IPS DF 19.7 (cell line): ENCODE results near the gene SDCCAG8.

Experiments used
- DNase-seq: peaks from one replicate; pipeline ENCODE4 v3.0.0-alpha.2; 2013; ENCODE audit warnings: low read depth, low spot score

Gene SDCCAG8

GRCh38 chr1:243281672-243282071 lies 25.8 kb downstream of the SDCCAG8 start:
- no peak for DNase-seq

- no peak for DNase-seq
Observed at GRCh38 chr1:243286409-243287122, 30.7 kb downstream of the SDCCAG8 start.

GRCh38 chr1:243287123-243287460 lies 31.3 kb downstream of the SDCCAG8 start:
- DNase-seq = no peak

DNA sequence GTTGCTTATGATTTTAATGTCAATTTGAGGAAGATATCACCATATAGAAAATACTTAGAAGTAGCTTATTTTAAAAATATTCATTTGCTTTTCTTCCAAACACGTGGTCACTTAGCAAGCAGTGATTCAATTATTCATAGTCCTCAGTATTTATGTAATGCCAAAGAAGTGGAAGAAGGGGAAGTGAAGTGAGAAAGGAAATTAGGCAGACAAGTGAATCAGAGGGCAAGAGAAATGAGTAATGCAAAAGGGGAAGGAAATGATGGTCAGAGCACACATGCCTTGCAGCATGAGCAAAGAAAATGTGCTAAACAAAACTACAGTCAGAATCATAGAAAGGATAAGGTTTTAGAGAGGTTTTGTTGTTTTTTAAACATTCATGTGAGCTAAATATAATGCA lies 31.8 kb downstream of the SDCCAG8 start:
- DNase-seq = no peak

GRCh38 chr1:243288062-243288461 lies 32.2 kb downstream of the SDCCAG8 start:
- no peak for DNase-seq

- DNase-seq = no peak
Observed at GRCh38 chr1:243291292-243291691, 35.5 kb downstream of the SDCCAG8 start.

DNA sequence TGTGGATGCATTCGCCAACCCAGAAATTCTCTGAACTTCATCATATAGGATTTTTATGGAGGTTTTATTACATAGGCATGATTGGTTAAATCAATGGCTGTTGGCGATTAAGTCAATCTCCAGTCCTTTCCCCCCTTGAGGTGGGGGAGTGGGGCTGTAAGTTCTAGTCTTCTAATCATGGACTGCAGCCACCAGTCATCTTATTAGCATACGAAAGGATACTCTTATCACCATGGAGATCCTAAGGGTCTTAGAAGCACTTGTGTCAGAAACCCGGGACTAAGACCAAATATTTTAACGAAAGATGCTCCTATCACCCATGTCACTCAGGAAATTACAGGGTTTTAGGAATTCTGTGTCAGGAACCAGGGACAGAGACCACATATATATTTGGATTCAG lies 36.3 kb downstream of the SDCCAG8 start:
- DNase-seq = no peak

GRCh38 chr1:243293941-243294722 lies 38.3 kb downstream of the SDCCAG8 start:
- no peak for DNase-seq

- DNase-seq = no peak
Observed at GRCh38 chr1:243294723-243295121, 38.9 kb downstream of the SDCCAG8 start.

- no peak for DNase-seq
Observed at GRCh38 chr1:243299069-243299468, 43.2 kb downstream of the SDCCAG8 start.

DNA sequence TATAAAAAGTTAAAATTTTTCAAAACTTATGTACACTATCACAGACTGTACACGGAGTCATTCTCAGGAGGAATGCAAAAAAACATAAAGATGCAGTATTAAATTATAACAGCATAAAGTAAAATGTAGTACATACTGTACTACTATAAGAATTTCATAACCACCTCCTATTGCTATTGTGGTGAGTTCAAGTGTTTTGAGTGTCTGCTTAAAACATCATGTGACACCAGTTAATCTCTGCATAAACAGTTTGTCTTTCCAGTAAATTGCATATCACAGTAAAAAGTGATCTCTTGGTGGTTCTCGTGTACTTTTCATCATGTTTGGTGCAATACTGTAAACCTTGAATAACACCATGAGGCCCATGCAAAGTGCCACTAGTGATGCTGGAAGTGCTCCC lies 45.2 kb downstream of the SDCCAG8 start:
- DNase-seq = no peak

DNA sequence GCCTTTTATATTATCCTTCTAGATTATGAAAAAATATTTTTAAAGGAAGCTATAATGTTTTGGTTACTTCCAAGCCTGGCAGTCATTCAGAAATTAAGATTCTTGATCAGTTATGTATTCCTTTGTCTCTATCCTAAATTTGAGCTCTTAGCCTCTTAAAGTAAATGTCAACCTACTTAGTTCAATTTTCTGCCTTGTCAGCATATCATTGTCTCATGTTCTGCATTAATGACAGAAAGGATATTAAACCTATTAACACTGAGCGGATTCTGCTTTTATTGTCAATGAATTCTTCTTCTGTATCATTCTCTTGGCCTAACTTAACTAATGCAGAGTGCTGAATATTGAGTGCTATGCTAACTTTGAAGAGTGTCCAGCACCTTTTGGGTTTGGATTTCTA lies 56.0 kb downstream of the SDCCAG8 start:
- DNase-seq = no peak

- no peak for DNase-seq
Observed at GRCh38 chr1:243312952-243313634, 57.3 kb downstream of the SDCCAG8 start.

GRCh38 chr1:243313635-243314536 lies 58.0 kb downstream of the SDCCAG8 start:
- DNase-seq = no peak

DNA sequence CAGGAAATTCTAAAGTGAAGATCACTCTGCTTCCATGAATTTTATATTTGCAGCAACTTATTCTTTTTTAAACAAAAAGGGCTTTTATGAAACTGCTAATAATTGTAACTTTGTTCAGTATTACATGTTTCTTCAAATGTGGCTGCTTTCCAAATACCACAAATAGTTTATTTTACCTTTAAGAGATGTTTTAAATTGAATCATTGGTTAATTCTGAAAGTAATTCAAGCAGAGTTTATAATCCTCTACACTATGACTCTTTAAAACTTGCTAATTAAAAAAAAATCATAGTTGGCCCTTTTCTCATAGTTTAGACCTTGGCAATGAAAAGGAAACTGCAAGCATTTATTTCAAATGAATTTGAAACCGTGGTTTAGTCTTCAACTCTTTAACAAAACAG lies 59.6 kb downstream of the SDCCAG8 start:
- no peak for DNase-seq

GRCh38 chr1:243315893-243316292 lies 60.1 kb downstream of the SDCCAG8 start:
- no peak for DNase-seq

DNA sequence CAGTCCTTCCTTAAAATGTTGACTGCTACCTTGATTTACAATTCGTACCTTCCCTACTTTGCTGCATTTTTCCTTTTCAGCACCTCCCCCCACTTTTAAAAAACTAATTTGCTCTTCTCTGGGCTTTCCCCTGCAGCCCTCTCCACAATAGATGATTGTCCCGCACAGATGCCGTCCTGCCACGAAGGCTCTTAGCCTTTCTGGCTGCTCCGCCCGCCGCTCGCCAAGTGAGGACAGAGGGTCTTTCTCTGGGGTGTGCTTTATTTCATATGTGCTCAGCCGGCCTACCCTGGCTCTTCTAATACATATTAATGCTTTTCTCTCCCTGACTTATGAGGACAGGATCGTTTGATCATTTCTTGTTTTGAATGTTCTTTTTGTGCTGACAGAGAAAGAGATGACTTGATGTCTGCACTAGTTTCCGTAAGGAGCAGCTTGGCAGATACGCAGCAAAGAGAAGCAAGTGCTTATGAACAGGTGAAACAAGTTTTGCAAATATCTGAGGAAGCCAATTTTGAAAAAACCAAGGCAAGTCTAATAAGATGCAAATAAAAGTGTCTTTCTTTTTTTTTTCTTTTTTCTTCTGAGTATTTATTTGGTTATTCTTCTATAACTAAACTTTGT lies 60.6 kb downstream of the SDCCAG8 start:
- DNase-seq = no peak

GRCh38 chr1:243320224-243320623 lies 64.4 kb downstream of the SDCCAG8 start:
- DNase-seq = no peak

DNA sequence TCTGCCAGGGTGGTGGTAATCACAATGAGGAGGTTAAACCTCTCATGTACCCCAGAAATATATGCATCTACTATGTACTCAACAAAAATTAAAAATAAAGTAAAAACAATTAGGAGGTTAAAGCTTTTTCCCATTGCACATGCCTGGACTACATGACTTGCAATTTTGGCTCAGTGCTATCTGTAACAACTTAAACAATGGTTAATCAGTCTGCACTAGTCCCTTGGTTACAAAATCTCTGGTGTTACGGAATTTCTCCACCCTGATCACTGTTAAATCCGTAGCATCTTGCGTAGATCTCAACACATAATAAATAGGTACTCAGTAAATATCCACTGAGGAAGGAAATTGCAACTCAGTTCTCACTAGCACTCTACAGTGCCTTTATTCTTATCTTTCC lies 66.5 kb downstream of the SDCCAG8 start:
- DNase-seq = no peak

GRCh38 chr1:243323491-243323890 lies 67.7 kb downstream of the SDCCAG8 start:
- DNase-seq = no peak

GRCh38 chr1:243325305-243325890 lies 69.6 kb downstream of the SDCCAG8 start:
- DNase-seq = no peak
